ENCODE results near the gene SERPINB6. TPM values are rescaled to one million over a fixed set of nuclear protein-coding genes. Genes with fewer than 3 reads are reported as not detected.
"Not testable (repeated sequence)": the region's sequence is repeated elsewhere in the genome, so short reads cannot be mapped to it uniquely, and the experiment has no call there.

The SERPINB6 gene
- total and polyA plus RNA-seq, 2 experiments from 2014 or later = 95.7 to 149 TPM

GRCh38 chr6:2931055-2931454 lies 40.3 kb downstream of the SERPINB6 start:
- no peak overlapping the region for H3K4me3 ChIP-seq
- H3K36me3 ChIP-seq (ENCODE audit: low read depth) = no peaks in the 10 kb centered on the region
- in situ Hi-C loops (cut with MboI) = no loop called here
- no peaks in the 10 kb centered on the region for H4K20me1 ChIP-seq (ENCODE audit: insufficient read depth)
- no peaks in the 10 kb centered on the region for H3K4me1 ChIP-seq (ENCODE audit: insufficient read depth)
- no peaks in the 10 kb centered on the region for H3K9me2 ChIP-seq (ENCODE audit: insufficient read depth)
- H3F3A ChIP-seq (ENCODE audit: insufficient read depth) = no peaks in the 10 kb centered on the region
- peaks cover 3% of the 10 kb centered on the region; the same call in 1 of the 2 replicates for H3K27me3 ChIP-seq (replicated peaks; ENCODE audit: insufficient read depth)
- no peak overlapping the region for H2AFZ ChIP-seq
- 69 to 70% methylated on average over 8 of the region's 8 CpGs for WGBS, 2 experiments (ENCODE audit: low coverage in 1 of 2, low lambda C conversion rate in 2 of 2, missing lambda C conversion rate in 2 of 2)
- H3K9me3 ChIP-seq (ENCODE audit: low read depth) = no peaks in the 10 kb centered on the region
- no peak overlapping the region for H3K27ac ChIP-seq
- no peak overlapping the region for H3K9ac ChIP-seq
- no peaks in the 10 kb centered on the region for H3K79me2 ChIP-seq (ENCODE audit: insufficient read depth)
- TF ChIP-seq EZH2 (IDR thresholded peaks at IDR 0.05; ENCODE audit: insufficient read depth, poor library complexity, severe bottlenecking) (no peak), EZH2phosphoT487 (IDR thresholded peaks at IDR 0.05; ENCODE audit: insufficient read depth, low read depth) (no peak)
- H3K4me2 ChIP-seq (ENCODE audit: unreplicated experiment) = no peak overlapping the region
- no peak for DNase-seq

GRCh38 chr6:2927931-2928330 lies 43.4 kb downstream of the SERPINB6 start:
- in situ Hi-C loops (cut with MboI) = not testable (repeated sequence)
- 52 to 57% methylated on average over 13 of the region's 13 CpGs for WGBS, 2 experiments (ENCODE audit: low coverage in 1 of 2, low lambda C conversion rate in 2 of 2, missing lambda C conversion rate in 2 of 2)

GRCh38 chr6:2925842-2926747 lies 45.3 kb downstream of the SERPINB6 start:
- H2AFZ ChIP-seq; H3F3A ChIP-seq (ENCODE audit: insufficient read depth); H4K20me1 ChIP-seq (ENCODE audit: insufficient read depth); H3K79me2 ChIP-seq (ENCODE audit: insufficient read depth); H3K27me3 ChIP-seq (replicated peaks; ENCODE audit: insufficient read depth); H3K9me3 ChIP-seq (ENCODE audit: low read depth); H3K9me2 ChIP-seq (ENCODE audit: insufficient read depth); H3K27ac ChIP-seq; in situ Hi-C loops (cut with MboI); H3K4me2 ChIP-seq (ENCODE audit: unreplicated experiment); DNase-seq; H3K4me3 ChIP-seq; H3K4me1 ChIP-seq (ENCODE audit: insufficient read depth); H3K9ac ChIP-seq; H3K36me3 ChIP-seq (ENCODE audit: low read depth): not testable (repeated sequence)
- WGBS, 2 experiments (ENCODE audit: low coverage in 1 of 2, low lambda C conversion rate in 2 of 2, missing lambda C conversion rate in 2 of 2) = 79 to 80% methylated on average over 13 of the region's 13 CpGs

More at GRCh38 chr6:2927931-2928330, 43.4 kb downstream of the SERPINB6 start:
- not testable (repeated sequence) for H3K27ac ChIP-seq; H3K4me1 ChIP-seq (ENCODE audit: insufficient read depth); H3K9me3 ChIP-seq (ENCODE audit: low read depth); H3F3A ChIP-seq (ENCODE audit: insufficient read depth); H3K9ac ChIP-seq; H3K4me2 ChIP-seq (ENCODE audit: unreplicated experiment); H3K4me3 ChIP-seq; H3K36me3 ChIP-seq (ENCODE audit: low read depth); DNase-seq; H3K79me2 ChIP-seq (ENCODE audit: insufficient read depth); H3K9me2 ChIP-seq (ENCODE audit: insufficient read depth); H2AFZ ChIP-seq; H3K27me3 ChIP-seq (replicated peaks; ENCODE audit: insufficient read depth); H4K20me1 ChIP-seq (ENCODE audit: insufficient read depth)

GRCh38 chr6:2921520-2922115 lies 49.7 kb downstream of the SERPINB6 start:
- Histone ChIP-seq H3K79me2 (ENCODE audit: insufficient read depth) (no peaks in the 10 kb centered on the region), H3K36me3 (ENCODE audit: low read depth) (no peaks in the 10 kb centered on the region), H3F3A (ENCODE audit: insufficient read depth) (no peaks in the 10 kb centered on the region), H3K9ac (no peak overlapping the region), H3K27ac (no peak overlapping the region), H3K4me3 (no peak overlapping the region), H3K9me2 (ENCODE audit: insufficient read depth) (no peaks in the 10 kb centered on the region), H3K4me1 (ENCODE audit: insufficient read depth) (no peaks in the 10 kb centered on the region), H3K9me3 (ENCODE audit: low read depth) (no peaks in the 10 kb centered on the region), H3K4me2 (ENCODE audit: unreplicated experiment) (no peak overlapping the region), H4K20me1 (ENCODE audit: insufficient read depth) (no peaks in the 10 kb centered on the region), H3K27me3 (replicated peaks; ENCODE audit: insufficient read depth) (peaks cover 4% of the 10 kb centered on the region; the same call in 1 of the 2 replicates), H2AFZ (no peak overlapping the region)
- DNase-seq = no peak
- 74 to 85% methylated on average over 4 of the region's 4 CpGs for WGBS, 2 experiments (ENCODE audit: low coverage in 1 of 2, low lambda C conversion rate in 2 of 2, missing lambda C conversion rate in 2 of 2)
- in situ Hi-C loops (cut with MboI) = no loop called here
- TF ChIP-seq EZH2 (IDR thresholded peaks at IDR 0.05; ENCODE audit: insufficient read depth, poor library complexity, severe bottlenecking) (no peak), EZH2phosphoT487 (IDR thresholded peaks at IDR 0.05; ENCODE audit: insufficient read depth, low read depth) (no peak)

Data from GM23248 (cell line).